Activated CD4-positive, alpha-beta T cell treated with anti-CD3 and anti-CD28 coated beads, Interleukin-2, amount 10 ng/mL, durations not matched to agents 24 days and 14 days (primary cell): Measurements from ENCODE around the gene GNL3. TPM values are rescaled to one million over a fixed set of nuclear protein-coding genes. Genes with fewer than 3 reads are reported as not detected.
"Not testable (repeated sequence)": the region's sequence is repeated elsewhere in the genome, so short reads cannot be mapped to it uniquely, and the experiment has no call there.

Source experiments
- DNase-seq: peaks from one replicate; pipeline ENCODE4 v3.0.0; 2022
- H3K27ac Mint-ChIP-seq: one replicate; pipeline ENCODE4 v1.8.0; 2022; ENCODE audit warnings: mild to moderate bottlenecking, mixed read lengths
- H3K27me3 Mint-ChIP-seq: one replicate; pipeline ENCODE4 v1.8.0; 2022; ENCODE audit warnings: mixed read lengths
- H3K36me3 Mint-ChIP-seq: one replicate; pipeline ENCODE4 v1.8.0; 2022; ENCODE audit warnings: low read depth, mild to moderate bottlenecking, mixed read lengths
- H3K4me1 Mint-ChIP-seq: one replicate; pipeline ENCODE4 v1.8.0; 2021; ENCODE audit warnings: mixed read lengths
- H3K4me3 Mint-ChIP-seq: one replicate; pipeline ENCODE4 v1.8.0; 2022; ENCODE audit warnings: mild to moderate bottlenecking, moderate library complexity, mixed read lengths
- H3K9me3 Mint-ChIP-seq: one replicate; pipeline ENCODE4 v1.8.0; 2021; ENCODE audit warnings: mixed read lengths
- intact Hi-C: fragments of 100-400 bp; cut with micrococcal nuclease; formaldehyde crosslinking; loops from one replicate; pipeline ENCODE4 v1.15.1; 2023
- total RNA-seq: library from RNA; stranded (reverse); gene quantifications from 2 replicates; pipeline ENCODE4 v1.2.3, GENCODE V29; 2022

The GNL3 gene
- total RNA-seq, 1 donor from 2014 or later: 254 TPM

- no peak overlapping the region for H3K27ac Mint-ChIP-seq
- H3K9me3 Mint-ChIP-seq: no peaks in the 10 kb centered on the region
- no peak for DNase-seq
- peaks cover 16% of the 10 kb centered on the region for H3K36me3 Mint-ChIP-seq
- H3K4me3 Mint-ChIP-seq: no peak overlapping the region
- intact Hi-C loops: no loop called here
- peaks cover 9% of the 10 kb centered on the region for H3K4me1 Mint-ChIP-seq
- no peaks in the 10 kb centered on the region for H3K27me3 Mint-ChIP-seq
These were observed 30.0 kb downstream of the GNL3 start for GRCh38 chr3:52715714-52716305.

GRCh38 chr3:52719618-52720017 is 33.8 kb downstream of the GNL3 start:
- intact Hi-C loops: no loop called here
- Mint-ChIP-seq H3K27me3 (no peaks in the 10 kb centered on the region), H3K36me3 (peaks cover 15% of the 10 kb centered on the region), H3K27ac (no peak overlapping the region), H3K9me3 (no peaks in the 10 kb centered on the region), H3K4me1 (peaks cover 23% of the 10 kb centered on the region), H3K4me3 (no peak overlapping the region)
- DNase-seq: no peak

- H3K27me3 Mint-ChIP-seq: no peaks in the 10 kb centered on the region
- H3K36me3 Mint-ChIP-seq: peaks cover 15% of the 10 kb centered on the region
- H3K9me3 Mint-ChIP-seq: no peaks in the 10 kb centered on the region
- H3K4me1 Mint-ChIP-seq: peaks cover 23% of the 10 kb centered on the region
- H3K4me3 Mint-ChIP-seq: peak overlapping the region; percentile 39
- intact Hi-C loops: no loop called here
- DNase-seq: peak; percentile 80
- H3K27ac Mint-ChIP-seq: peak overlapping the region; percentile 61
These were observed 35.3 kb downstream of the GNL3 start for GRCh38 chr3:52721002-52721729.

- intact Hi-C loops: no loop called here
- no peaks in the 10 kb centered on the region for H3K9me3 Mint-ChIP-seq
- H3K36me3 Mint-ChIP-seq: peaks cover 15% of the 10 kb centered on the region
- DNase-seq: no peak
- no peaks in the 10 kb centered on the region for H3K27me3 Mint-ChIP-seq
- H3K4me1 Mint-ChIP-seq: peaks cover 23% of the 10 kb centered on the region
- peak overlapping the region; percentile 61 for H3K27ac Mint-ChIP-seq
- no peak overlapping the region for H3K4me3 Mint-ChIP-seq
These were observed 35.8 kb downstream of the GNL3 start for GRCh38 chr3:52721730-52722008.

- Mint-ChIP-seq H3K27me3 (no peaks in the 10 kb centered on the region), H3K27ac (no peak overlapping the region), H3K4me3 (no peak overlapping the region), H3K4me1 (peaks cover 23% of the 10 kb centered on the region), H3K36me3 (peaks cover 18% of the 10 kb centered on the region), H3K9me3 (no peaks in the 10 kb centered on the region)
- intact Hi-C loops: no loop called here
- DNase-seq: no peak
These were observed 36.7 kb downstream of the GNL3 start for GRCh38 chr3:52722491-52722890.

GRCh38 chr3:52723935-52724334 is 38.1 kb downstream of the GNL3 start:
- intact Hi-C loops: no loop called here
- Mint-ChIP-seq H3K27me3 (no peaks in the 10 kb centered on the region), H3K4me1 (peaks cover 23% of the 10 kb centered on the region), H3K9me3 (no peaks in the 10 kb centered on the region), H3K36me3 (peaks cover 27% of the 10 kb centered on the region), H3K4me3 (no peak overlapping the region), H3K27ac (no peak overlapping the region)
- DNase-seq: no peak

GRCh38 chr3:52724511-52724910 is 38.7 kb downstream of the GNL3 start:
- Mint-ChIP-seq H3K36me3 (peaks cover 26% of the 10 kb centered on the region), H3K27me3 (no peaks in the 10 kb centered on the region), H3K4me3 (no peak overlapping the region), H3K9me3 (no peaks in the 10 kb centered on the region), H3K4me1 (peaks cover 23% of the 10 kb centered on the region), H3K27ac (no peak overlapping the region)
- intact Hi-C loops: no loop called here
- DNase-seq: no peak

GRCh38 chr3:52728753-52729152 is 42.9 kb downstream of the GNL3 start:
- intact Hi-C loops: not testable (repeated sequence)
- H3K9me3 Mint-ChIP-seq: peaks cover 26% of the 10 kb centered on the region

GRCh38 chr3:52730681-52731080 is 44.8 kb downstream of the GNL3 start:
- no peak for DNase-seq
- Mint-ChIP-seq H3K36me3 (peaks cover 75% of the 10 kb centered on the region), H3K4me1 (peaks cover 6% of the 10 kb centered on the region), H3K9me3 (peaks cover 26% of the 10 kb centered on the region), H3K27me3 (no peaks in the 10 kb centered on the region), H3K4me3 (no peak overlapping the region), H3K27ac (no peak overlapping the region)
- intact Hi-C loops: no loop called here

More at GRCh38 chr3:52728753-52729152, 42.9 kb downstream of the GNL3 start:
- H3K36me3 Mint-ChIP-seq: peaks cover 57% of the 10 kb centered on the region
- DNase-seq, H3K27me3 Mint-ChIP-seq, H3K4me1 Mint-ChIP-seq, H3K27ac Mint-ChIP-seq, H3K4me3 Mint-ChIP-seq: not testable (repeated sequence)

- intact Hi-C loops: no loop called here
- Mint-ChIP-seq H3K9me3 (peaks cover 26% of the 10 kb centered on the region), H3K4me3 (no peak overlapping the region), H3K27ac (no peak overlapping the region), H3K27me3 (no peaks in the 10 kb centered on the region), H3K36me3 (peaks cover 81% of the 10 kb centered on the region), H3K4me1 (peaks cover 6% of the 10 kb centered on the region)
- DNase-seq: no peak
These were observed 45.8 kb downstream of the GNL3 start for GRCh38 chr3:52731590-52731989.

GRCh38 chr3:52733256-52733891 is 47.5 kb downstream of the GNL3 start:
- Mint-ChIP-seq H3K9me3 (peaks cover 26% of the 10 kb centered on the region), H3K27ac (no peak overlapping the region), H3K4me3 (no peak overlapping the region), H3K36me3 (peaks cover 74% of the 10 kb centered on the region), H3K27me3 (no peaks in the 10 kb centered on the region), H3K4me1 (peaks cover 6% of the 10 kb centered on the region)
- DNase-seq: no peak
- intact Hi-C loops: no loop called here

GRCh38 chr3:52739730-52740129 is 53.9 kb downstream of the GNL3 start:
- no peaks in the 10 kb centered on the region for H3K4me1 Mint-ChIP-seq

GRCh38 chr3:52742418-52743041 is 56.7 kb downstream of the GNL3 start:
- H3K27me3 Mint-ChIP-seq: no peaks in the 10 kb centered on the region
- H3K4me1 Mint-ChIP-seq: no peaks in the 10 kb centered on the region
- intact Hi-C loops: loop anchor here (1.0 to 10.0 kb wide), 2 partner anchors 192 to 330 kb away; no protein-coding TSS in a partner anchor
- peaks cover 40% of the 10 kb centered on the region for H3K36me3 Mint-ChIP-seq
- peak; percentile 69 for DNase-seq
- no peaks in the 10 kb centered on the region for H3K9me3 Mint-ChIP-seq
- H3K4me3 Mint-ChIP-seq: no peak overlapping the region
- no peak overlapping the region for H3K27ac Mint-ChIP-seq

More at GRCh38 chr3:52739730-52740129, 53.9 kb downstream of the GNL3 start:
- no peak overlapping the region for H3K27ac Mint-ChIP-seq
- peaks cover 43% of the 10 kb centered on the region for H3K36me3 Mint-ChIP-seq
- no peak for DNase-seq
- H3K4me3 Mint-ChIP-seq: no peak overlapping the region
- intact Hi-C loops: loop anchor here (10.0 kb wide), 1 partner anchor 195 kb away; no protein-coding TSS in a partner anchor
- no peaks in the 10 kb centered on the region for H3K9me3 Mint-ChIP-seq
- no peaks in the 10 kb centered on the region for H3K27me3 Mint-ChIP-seq

GRCh38 chr3:52743152-52743551 is 57.3 kb downstream of the GNL3 start:
- intact Hi-C loops: loop anchor here (10.0 kb wide), 1 partner anchor 192 kb away; no protein-coding TSS in a partner anchor
- Mint-ChIP-seq H3K36me3 (peaks cover 41% of the 10 kb centered on the region), H3K4me3 (no peak overlapping the region), H3K9me3 (no peaks in the 10 kb centered on the region), H3K4me1 (no peaks in the 10 kb centered on the region), H3K27ac (no peak overlapping the region), H3K27me3 (no peaks in the 10 kb centered on the region)
- no peak for DNase-seq
